ENCODE measurements around the gene LRMDA. TPM values are rescaled to one million over a fixed set of nuclear protein-coding genes. Genes with fewer than 3 reads are reported as not detected.
A peak's percentile ranks its signal among the peaks of the same experiment; 100 is the strongest.

LRMDA gene
- total RNA-seq, 4 donors from 2014 or later: 0.88 to 14.1 (median 5.1) TPM; not detected in 1

DNA sequence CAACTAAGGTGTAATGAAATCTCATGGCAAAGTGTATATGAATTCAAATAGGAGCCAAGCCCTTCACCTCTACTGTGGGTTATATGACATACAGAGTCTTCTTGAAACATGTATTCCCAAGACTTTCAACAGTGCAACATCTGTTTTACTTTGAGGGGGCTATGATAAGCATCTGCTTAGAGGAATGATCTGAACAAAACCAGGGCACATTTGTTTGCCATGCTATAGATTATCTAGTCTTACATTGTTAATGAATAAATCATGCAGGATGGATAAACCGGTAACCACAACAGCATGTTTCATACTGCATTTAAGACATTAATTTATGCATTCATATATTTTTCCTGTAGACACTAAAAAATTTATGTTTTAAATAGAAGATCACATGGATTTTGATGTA lies 1021.9 kb downstream of the LRMDA start:
- TF ChIP-seq POLR2A (IDR thresholded peaks at IDR 0.05): no peak
- TF ChIP-seq, protein P1, sequence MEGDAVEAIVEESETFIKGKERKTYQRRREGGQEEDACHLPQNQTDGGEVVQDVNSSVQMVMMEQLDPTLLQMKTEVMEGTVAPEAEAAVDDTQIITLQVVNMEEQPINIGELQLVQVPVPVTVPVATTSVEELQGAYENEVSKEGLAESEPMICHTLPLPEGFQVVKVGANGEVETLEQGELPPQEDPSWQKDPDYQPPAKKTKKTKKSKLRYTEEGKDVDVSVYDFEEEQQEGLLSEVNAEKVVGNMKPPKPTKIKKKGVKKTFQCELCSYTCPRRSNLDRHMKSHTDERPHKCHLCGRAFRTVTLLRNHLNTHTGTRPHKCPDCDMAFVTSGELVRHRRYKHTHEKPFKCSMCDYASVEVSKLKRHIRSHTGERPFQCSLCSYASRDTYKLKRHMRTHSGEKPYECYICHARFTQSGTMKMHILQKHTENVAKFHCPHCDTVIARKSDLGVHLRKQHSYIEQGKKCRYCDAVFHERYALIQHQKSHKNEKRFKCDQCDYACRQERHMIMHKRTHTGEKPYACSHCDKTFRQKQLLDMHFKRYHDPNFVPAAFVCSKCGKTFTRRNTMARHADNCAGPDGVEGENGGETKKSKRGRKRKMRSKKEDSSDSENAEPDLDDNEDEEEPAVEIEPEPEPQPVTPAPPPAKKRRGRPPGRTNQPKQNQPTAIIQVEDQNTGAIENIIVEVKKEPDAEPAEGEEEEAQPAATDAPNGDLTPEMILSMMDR (IDR thresholded peaks at IDR 0.05): no peak
- no peak overlapping the region for H3K27ac ChIP-seq
- intact Hi-C loops (cut with DNase I): no loop called here
- no peaks in the 10 kb centered on the region for H3K36me3 ChIP-seq
- DNase-seq: no peak
- no peaks in the 10 kb centered on the region for H3K27me3 ChIP-seq
- H3K4me3 ChIP-seq: no peak overlapping the region
- H3K9me3 ChIP-seq: no peaks in the 10 kb centered on the region
- WGBS, 2 donors: 91 to 96% methylated on average over 1 of the region's 1 CpG
- peaks cover 0 to under 1% (median 0%) of the 10 kb centered on the region in 3 donors for H3K4me1 ChIP-seq

DNA sequence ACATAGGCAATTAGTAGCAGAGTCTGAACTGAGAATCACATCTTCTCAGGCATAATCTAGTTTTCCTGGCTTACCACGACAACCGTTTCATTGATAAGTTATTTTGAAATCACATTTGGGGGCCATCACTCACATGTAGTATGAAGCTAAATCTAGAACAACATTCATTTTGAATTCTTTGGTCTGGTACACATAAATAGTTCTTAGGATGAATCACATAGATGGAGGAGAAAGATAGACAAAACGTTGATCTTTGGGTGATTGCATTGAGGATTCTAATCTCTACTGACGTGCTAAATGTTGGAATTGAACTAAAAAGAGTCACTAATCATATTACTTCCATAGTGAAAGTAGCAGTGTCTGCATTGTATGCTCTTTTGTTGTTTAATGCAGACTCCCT lies 1022.6 kb downstream of the LRMDA start:
- no peaks in the 10 kb centered on the region for H3K36me3 ChIP-seq
- H3K27ac ChIP-seq: peak overlapping the region in 2 of 4 donors; percentile 42 to 68
- intact Hi-C loops (cut with DNase I): no loop called here
- peaks cover 0 to 7% (median 3%) of the 10 kb centered on the region in 3 donors for H3K4me1 ChIP-seq
- no peaks in the 10 kb centered on the region for H3K9me3 ChIP-seq
- no peak overlapping the region for H3K4me3 ChIP-seq
- TF ChIP-seq POLR2A (IDR thresholded peaks at IDR 0.05): no peak
- TF ChIP-seq, protein P1 (IDR thresholded peaks at IDR 0.05): no peak
- DNase-seq: no peak
- WGBS, 2 donors: 63 to 69% methylated on average over 4 of the region's 4 CpGs
- no peaks in the 10 kb centered on the region for H3K27me3 ChIP-seq

DNA sequence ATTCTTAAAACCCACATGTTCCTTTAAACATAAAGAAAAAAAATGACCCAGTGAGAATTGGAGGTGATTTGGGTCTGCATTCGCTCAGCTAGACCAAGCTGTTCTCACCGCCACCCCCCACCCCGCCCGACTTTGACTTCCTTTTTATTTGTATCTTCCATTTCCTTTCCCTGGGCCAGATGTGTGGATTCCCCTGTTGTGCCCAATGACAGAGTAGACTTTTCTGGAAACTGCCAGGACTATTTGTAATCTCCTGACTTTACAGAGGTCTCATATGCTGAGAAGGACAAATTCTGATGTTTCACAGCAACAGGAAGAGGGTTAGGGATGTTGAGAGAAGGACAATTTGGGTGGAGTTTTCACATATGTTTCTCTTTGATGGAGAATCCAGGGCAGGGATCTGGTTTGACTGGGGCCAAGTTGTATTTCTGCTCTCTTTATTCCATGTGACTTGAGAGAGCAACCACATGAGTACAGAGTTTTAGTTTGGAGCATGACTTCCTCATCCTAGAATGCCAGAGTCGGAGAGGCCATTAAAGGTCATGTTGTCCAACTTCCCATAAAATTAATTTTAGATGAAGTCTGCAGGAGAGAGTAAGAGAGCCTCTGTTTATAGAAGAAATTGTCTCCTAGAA lies 1023.2 kb downstream of the LRMDA start:
- no peaks in the 10 kb centered on the region for H3K9me3 ChIP-seq
- intact Hi-C loops (cut with DNase I): no loop called here
- TF ChIP-seq POLR2A (IDR thresholded peaks at IDR 0.05): no peak
- TF ChIP-seq, protein P1 (IDR thresholded peaks at IDR 0.05): no peak
- no peak overlapping the region for H3K4me3 ChIP-seq
- H3K36me3 ChIP-seq: no peaks in the 10 kb centered on the region
- no peak for DNase-seq
- peak overlapping the region in 2 of 4 donors; percentile 42 to 70 for H3K27ac ChIP-seq
- peaks cover 0 to 14% (median 3%) of the 10 kb centered on the region in 3 donors for H3K4me1 ChIP-seq
- WGBS, 2 donors: 77 to 83% methylated on average over 5 of the region's 5 CpGs
- no peaks in the 10 kb centered on the region for H3K27me3 ChIP-seq

DNA sequence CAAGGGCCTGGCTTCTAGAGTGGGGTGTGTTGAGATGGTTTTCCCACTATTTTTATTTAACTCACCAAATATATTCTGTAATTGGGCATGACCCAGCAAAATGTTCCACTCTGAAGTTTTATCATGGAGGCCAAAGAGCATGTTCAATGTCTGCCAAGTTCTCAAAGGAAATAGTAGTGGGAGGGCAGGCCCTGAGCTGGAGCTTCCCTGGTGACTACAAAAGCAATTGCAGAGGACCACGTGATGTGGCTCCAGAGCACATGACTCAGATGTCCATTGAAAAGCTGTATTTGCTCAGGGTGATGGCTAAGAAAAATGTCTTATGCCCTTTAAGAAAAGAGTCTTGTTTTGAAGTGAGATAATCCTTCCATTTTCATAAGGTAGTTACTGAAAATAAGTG lies 1024.8 kb downstream of the LRMDA start:
- Histone ChIP-seq H3K9me3 (no peaks in the 10 kb centered on the region), H3K27me3 (no peaks in the 10 kb centered on the region), H3K4me1 (peaks cover 0 to 18% (median 3%) of the 10 kb centered on the region in 3 donors), H3K4me3 (no peak overlapping the region), H3K36me3 (no peaks in the 10 kb centered on the region), H3K27ac (peak overlapping the region in 2 of 4 donors; percentile 42 to 70)
- DNase-seq: no peak
- intact Hi-C loops (cut with DNase I): no loop called here
- WGBS, 2 donors: 33 to 36% methylated on average over 1 of the region's 1 CpG
- TF ChIP-seq, protein P1 (IDR thresholded peaks at IDR 0.05): no peak
- no peak for TF ChIP-seq POLR2A (IDR thresholded peaks at IDR 0.05)

DNA sequence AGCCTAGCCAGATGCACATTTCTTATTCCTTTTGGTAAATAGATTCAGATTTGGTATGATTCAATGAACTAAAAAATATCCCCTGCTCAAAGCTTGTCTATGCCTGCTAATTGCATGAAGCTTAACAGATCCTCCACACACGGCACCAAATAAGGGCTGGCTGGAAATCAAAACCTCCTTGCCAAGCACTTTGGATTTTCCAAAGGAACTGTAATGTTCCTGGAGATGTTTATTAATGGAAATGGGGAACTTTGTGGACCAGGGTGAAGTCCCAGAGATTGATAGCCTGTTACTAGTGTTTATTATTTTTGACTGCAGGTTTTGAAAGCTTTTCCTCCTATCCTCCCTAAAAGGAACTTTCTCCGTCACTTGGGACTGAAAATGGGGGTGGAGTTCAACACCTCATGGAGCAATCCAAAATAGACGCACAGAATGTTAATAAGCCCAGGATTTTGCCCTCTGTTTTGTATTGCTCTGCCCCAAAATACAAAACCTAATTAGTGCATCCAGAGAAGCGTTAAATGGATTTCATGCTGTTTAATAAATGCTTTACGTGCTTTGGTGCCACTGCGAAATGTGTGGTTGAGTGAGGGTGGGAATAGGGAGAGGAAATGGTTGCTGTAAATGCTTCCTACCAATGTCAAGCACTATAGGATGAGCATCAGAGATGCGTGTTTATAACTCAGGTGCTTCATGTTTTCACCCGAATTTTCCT lies 1027.7 kb downstream of the LRMDA start:
- H3K27me3 ChIP-seq: no peaks in the 10 kb centered on the region
- intact Hi-C loops (cut with DNase I): no loop called here
- H3K27ac ChIP-seq: peak overlapping the region in 3 of 4 donors; percentile 48 to 66 (median 49)
- DNase-seq: no peak
- TF ChIP-seq, protein P1 (IDR thresholded peaks at IDR 0.05): no peak
- TF ChIP-seq POLR2A (IDR thresholded peaks at IDR 0.05): no peak
- peaks cover 0 to 18% (median 3%) of the 10 kb centered on the region in 3 donors for H3K4me1 ChIP-seq
- no peak overlapping the region for H3K4me3 ChIP-seq
- no peaks in the 10 kb centered on the region for H3K36me3 ChIP-seq
- 64 to 81% methylated on average over 8 of the region's 8 CpGs for WGBS, 2 donors
- no peaks in the 10 kb centered on the region for H3K9me3 ChIP-seq
